NCI-H2107 (cell line): ENCODE measurements around the gene CLDN4.
A peak's percentile ranks its signal among the peaks of the same experiment; 100 is the strongest.
"Not testable (repeated sequence)": the region's sequence is repeated elsewhere in the genome, so short reads cannot be mapped to it uniquely, and the experiment has no call there.

Experiments used
- DNase-seq: peaks from one replicate; lab custom pipeline; 2025; lab: John Stamatoyannopoulos, UW

The CLDN4 gene

GRCh38 chr7:73830681-73831583 lies at the start of gene CLDN4:
TSS of gene CLDN4 (plus strand) at chr7:73830996. CDS start at chr7:73831202, 206 bp downstream.
- peak; percentile 88 for DNase-seq

DNA sequence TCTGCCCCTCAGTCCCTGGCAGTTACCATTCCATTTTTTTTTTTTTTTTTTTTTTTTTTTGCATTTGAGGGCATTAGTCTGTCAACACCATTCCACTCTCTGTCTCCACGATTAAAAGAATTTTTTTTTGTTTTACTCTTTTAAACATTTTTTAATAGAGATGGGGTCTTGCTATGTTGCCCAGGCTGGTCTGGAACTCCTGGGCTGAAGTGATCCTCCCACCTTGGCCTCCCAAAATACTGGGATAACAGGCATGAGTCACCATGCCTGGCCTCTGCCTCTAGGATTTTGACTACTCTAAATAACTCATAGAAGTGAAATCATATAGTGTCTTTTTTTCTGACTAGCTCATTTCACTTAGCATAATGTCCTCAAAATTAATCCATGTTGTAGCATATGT lies 44.2 kb upstream of the CLDN4 start:
- DNase-seq: no peak

- DNase-seq: not testable (repeated sequence)
These were observed 43.1 kb upstream of the CLDN4 start for GRCh38 chr7:73787786-73788048.

DNA sequence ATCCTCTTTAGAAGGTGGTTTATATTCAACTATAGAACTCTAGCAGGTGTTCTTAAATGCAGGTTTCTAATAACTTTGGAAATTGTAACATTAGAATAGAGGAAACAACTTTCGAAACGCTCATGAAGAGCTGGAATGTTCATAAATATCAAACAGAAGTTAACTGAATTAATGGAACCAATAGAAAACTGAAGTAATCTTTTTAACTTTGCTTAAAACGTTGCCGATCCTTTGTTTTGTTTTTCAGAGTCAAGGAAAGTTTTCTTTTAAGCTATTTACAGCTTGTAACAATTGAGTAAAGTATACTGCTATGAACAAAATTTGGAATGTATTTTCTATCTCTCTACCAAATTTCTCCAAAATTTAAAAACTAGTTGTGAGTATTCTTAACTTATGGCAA lies 41.7 kb upstream of the CLDN4 start:
- DNase-seq: no peak

- DNase-seq: not testable (repeated sequence)
These were observed 39.6 kb upstream of the CLDN4 start for GRCh38 chr7:73791170-73791690.

DNA sequence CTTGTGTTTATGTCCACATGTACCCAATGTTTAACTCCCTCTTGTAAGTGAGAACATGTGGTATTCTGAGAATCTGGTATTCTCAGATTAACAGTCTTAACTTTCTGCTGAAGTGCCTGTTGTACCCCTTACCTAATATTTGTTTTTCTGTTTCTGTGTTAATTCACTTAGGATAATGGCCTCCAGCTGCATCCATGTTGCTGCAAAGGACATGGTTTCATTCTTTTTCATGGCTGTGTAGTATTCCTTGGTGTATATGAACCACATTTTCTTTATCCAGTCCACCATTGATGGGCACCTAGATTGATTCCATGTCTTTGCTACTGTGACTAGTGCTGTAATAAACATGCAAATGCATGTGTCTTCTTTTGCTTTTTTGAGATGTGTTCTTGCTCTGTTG lies 35.6 kb upstream of the CLDN4 start:
- not testable (repeated sequence) for DNase-seq

GRCh38 chr7:73796656-73797055 lies 34.1 kb upstream of the CLDN4 start:
- not testable (repeated sequence) for DNase-seq

GRCh38 chr7:73797176-73797575 lies 33.6 kb upstream of the CLDN4 start:
- not testable (repeated sequence) for DNase-seq

- DNase-seq: no peak
These were observed 31.3 kb upstream of the CLDN4 start for GRCh38 chr7:73799282-73800141.

- no peak for DNase-seq
These were observed 29.2 kb upstream of the CLDN4 start for GRCh38 chr7:73801577-73801976.

- no peak for DNase-seq
These were observed 28.3 kb upstream of the CLDN4 start for GRCh38 chr7:73802459-73802858.

- no peak for DNase-seq
These were observed 21.3 kb upstream of the CLDN4 start for GRCh38 chr7:73809467-73809951.

GRCh38 chr7:73810998-73811360 lies 19.8 kb upstream of the CLDN4 start:
- DNase-seq: no peak

- DNase-seq: no peak
These were observed 19.0 kb upstream of the CLDN4 start for GRCh38 chr7:73811760-73812168.

- DNase-seq: no peak
These were observed 17.8 kb upstream of the CLDN4 start for GRCh38 chr7:73812996-73813395.

- DNase-seq: no peak
These were observed 15.4 kb upstream of the CLDN4 start for GRCh38 chr7:73815436-73815835.

DNA sequence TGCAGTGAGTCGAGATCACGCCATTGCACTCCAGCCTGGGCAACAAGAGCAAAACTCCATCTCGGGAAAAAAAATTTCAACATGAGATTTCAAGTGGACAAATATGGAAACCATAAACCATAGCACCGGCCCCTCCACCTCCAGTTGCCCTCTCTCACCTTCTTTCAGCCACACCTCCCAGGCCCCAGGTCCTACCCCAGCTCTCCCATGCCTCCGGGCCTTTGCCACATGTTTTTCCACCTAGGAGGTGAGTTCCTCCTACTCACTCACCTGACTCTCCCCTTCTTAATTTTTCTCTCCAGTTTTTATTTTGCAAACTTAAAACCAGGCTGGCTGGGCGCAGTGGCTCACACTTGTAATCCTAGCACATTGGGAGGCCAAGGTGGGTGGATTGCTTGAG lies 13.7 kb upstream of the CLDN4 start:
- no peak for DNase-seq

GRCh38 chr7:73820013-73820412 lies 10.8 kb upstream of the CLDN4 start:
- DNase-seq: no peak

- not testable (repeated sequence) for DNase-seq
These were observed 9.1 kb upstream of the CLDN4 start for GRCh38 chr7:73821597-73822285.

DNA sequence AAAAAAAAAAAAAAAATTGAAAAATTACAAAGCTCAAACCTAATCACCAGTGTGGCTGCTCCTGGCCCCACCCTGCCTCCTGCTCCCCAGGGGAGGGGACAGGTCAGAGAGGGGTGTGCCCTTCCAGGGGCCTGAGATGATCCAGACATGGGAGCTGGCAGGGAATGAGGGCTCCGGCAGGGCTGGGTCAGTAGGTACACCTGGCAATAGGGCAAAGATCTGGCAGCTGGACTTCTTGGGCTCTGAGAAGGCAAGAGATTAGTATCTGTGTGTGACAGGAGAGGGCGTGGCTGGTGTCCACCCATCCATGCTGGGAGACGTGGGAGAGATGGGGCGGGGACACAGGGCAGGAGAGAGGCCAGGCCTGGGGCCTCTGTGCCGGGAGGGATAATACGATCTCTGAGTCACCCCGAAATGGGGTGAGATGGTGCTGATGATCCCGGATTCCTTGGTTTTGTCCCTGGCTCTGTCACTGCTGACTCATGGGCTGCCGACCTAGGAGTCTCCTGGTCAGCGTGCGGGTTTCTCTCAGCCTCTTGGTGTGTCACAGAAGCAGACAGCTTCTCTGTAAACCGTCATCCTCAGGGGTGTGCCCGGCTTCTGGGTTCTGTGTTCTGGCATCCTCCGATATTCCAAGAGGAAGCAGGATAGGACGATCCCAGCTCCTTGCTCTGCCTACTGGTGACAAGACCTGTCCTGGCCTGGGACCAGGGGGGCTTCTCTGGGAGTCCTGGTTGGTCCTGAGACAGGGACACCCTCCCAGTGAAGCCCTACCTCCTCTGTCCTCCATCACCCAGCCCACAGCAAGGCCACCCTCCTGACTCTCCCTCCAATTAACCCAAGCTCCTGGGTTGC lies 8.2 kb upstream of the CLDN4 start:
- no peak for DNase-seq

GRCh38 chr7:73823257-73823656 lies 7.5 kb upstream of the CLDN4 start:
- no peak for DNase-seq
